Measurements from ENCODE around the gene BRD1.

BRD1 gene

DNA sequence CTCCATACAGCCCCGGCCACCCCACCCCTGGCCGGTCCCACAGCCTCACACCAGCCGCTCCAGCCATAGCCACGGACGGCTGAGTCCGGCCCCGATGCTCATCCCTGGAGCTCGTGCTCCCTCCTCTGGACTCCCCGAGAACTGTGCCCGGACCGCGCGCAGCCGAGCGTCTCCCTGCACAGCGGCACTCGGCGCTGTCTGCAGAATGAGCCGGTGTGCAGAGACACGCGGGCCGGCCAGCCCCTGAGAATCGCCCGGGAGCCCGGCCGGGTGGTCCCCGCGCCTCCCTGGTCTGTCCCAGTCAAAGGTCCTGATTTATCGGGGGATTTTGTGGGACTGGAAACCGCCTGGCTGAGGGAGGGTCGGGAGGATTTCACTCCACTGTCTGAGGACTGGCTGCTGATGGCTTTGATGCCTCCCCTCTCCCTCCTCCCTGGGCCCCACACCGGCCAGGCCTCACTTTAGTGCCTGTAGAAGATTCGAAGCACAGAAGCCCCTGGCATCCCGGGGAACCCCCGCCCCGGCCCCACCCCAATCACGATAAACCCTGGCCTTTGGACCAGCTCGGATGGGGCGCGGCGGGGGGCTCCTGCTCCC, 102.7 kb downstream of the BRD1 start:
- DNase-seq, result peak; percentile 35

DNA sequence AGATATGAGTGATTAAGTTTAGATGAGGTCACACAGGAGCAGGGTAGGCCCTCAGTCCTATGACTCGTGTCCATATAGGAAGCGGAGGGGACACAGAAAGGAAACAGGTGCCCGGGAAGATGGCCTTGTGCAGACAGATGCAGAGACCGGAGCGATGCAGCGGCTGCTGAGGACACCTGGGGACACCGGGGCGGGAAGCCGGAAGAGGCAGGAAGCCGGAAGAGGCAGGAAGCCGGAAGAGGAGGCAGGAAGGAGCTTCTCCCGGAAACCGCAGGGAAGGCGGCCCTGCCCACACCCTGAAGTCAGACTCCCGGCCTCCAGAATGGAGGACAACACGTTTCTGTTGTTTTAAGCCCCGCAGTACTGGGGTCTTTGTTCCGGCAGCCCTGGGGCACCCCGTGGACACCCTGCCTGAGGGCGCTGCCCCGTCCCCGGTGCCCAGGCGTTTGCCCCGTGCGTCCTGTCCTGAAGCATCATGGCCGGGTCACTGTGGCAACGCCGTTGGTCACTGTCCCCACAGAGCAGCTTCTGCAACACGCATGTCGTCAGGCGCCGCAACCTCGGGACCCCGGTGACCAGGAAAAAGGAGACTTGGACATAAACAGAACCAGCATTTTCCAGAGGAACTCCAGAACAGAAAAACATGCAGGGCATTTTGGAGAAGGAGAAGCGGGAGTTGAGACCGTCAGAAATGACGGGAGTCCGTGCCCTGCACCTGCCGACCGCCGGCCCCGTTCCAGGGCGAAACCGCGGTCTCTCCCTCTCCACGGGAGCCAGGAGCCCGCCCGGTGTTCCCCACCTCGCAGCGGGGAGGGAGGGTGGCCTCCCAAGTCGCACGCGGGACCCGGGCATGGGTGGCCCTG, 103.4 kb downstream of the BRD1 start:
- DNase-seq, result no peak

DNA sequence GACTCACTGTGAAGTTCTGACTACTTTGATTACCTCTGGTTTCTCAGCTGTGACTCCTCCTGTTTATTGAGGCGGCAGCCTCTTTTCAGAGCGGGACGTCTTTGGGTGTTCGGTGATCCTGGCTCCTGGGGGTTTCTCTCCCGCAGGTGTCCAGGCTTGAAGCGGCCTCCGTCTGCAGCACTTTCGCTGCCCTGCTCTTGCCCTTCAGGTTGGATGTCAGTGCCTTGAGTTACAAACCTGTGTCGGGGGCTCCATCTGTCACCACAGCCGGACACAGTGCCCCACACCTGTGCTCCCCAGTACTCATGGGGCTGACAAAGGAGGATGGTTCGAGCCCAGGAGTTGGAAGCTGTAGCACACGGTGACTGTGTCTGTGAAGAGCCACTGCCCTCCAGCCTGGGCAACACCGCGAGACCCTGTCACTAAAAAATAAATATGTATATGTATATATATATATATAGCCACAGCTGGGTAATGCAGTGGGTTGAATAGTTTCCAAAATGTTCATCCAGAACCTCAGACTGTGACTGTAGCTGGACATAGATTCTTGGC, 104.1 kb downstream of the BRD1 start:
- DNase-seq, result no peak
